CD8-positive, alpha-beta T cell (primary cell): Measurements from ENCODE around the gene SMIM44. TPM values are rescaled to one million over a fixed set of nuclear protein-coding genes. Genes with fewer than 3 reads are reported as not detected.

Source experiments
- total RNA-seq, 46 experiments: library from RNA in 2 of 46; stranded (reverse) in 2 of 46; gene quantifications; one replicate each; pipeline ENCODE4 v1.2.3 and lab custom pipeline; 2021 to 2026

Gene SMIM44
- total RNA-seq, 2 experiments from 2014 or later, result not detected

Other genes starting within 250 kb of the SMIM44 start
- 10 to 100 TPM; 16.5 to 17.5 TPM for gene NFIC, start 116.9 kb downstream of the SMIM44 start, total RNA-seq
- under 1 TPM in 1 of 2 experiments, not detected in 1; 0.56 TPM for gene SMIM24, start 2.9 kb downstream of the SMIM44 start, total RNA-seq
- 1 to 10 TPM; 3.4 to 3.9 TPM for gene DOHH, start 17.2 kb upstream of the SMIM44 start, total RNA-seq
- 100 to 1,000 TPM; 130 to 142 TPM for gene FZR1, start 22.9 kb upstream of the SMIM44 start, total RNA-seq
- 1 to 10 TPM; 5.2 to 6.4 TPM for gene TEKTIP1, start 55.7 kb upstream of the SMIM44 start, total RNA-seq
- gene MFSD12, start 74.1 kb upstream of the SMIM44 start, total RNA-seq, result 10 to 100 TPM; 42.3 to 42.7 TPM
- gene HMG20B, start 89.5 kb upstream of the SMIM44 start, total RNA-seq, result 10 to 100 TPM; 32.3 to 37.8 TPM
- under 1 TPM; 0.19 to 0.49 TPM for gene GIPC3, start 102.0 kb upstream of the SMIM44 start, total RNA-seq
- gene TBXA2R, start 123.4 kb upstream of the SMIM44 start, total RNA-seq, result 1 to 10 TPM; 2.3 to 2.6 TPM
- gene CACTIN, start 143.3 kb upstream of the SMIM44 start, total RNA-seq, result 10 to 100 TPM; 32.5 to 33.0 TPM
- gene PIP5K1C, start 217.0 kb upstream of the SMIM44 start, total RNA-seq, result 10 to 100 TPM; 11.4 to 12.2 TPM
- gene TJP3, start 224.9 kb upstream of the SMIM44 start, total RNA-seq, result 1 to 10 TPM; 3.4 to 4.6 TPM